Posterior vena cava (tissue), 2 donors: Measurements from ENCODE around the gene ADPRHL1. TPM values are rescaled to one million over a fixed set of nuclear protein-coding genes. Genes with fewer than 3 reads are reported as not detected.

Source experiments
- total RNA-seq, 2 donors: library from RNA; stranded (reverse); fragmentation: NEBNext Ultra II Directional; extraction: Animal tissue kit (Norgen Biotek cat#: 25700); gene quantifications; one replicate each; pipeline ENCODE4 v1.2.1, GENCODE V29; 2021
- donor health status: DM: yes; HTN: yes; CAD: no.
- donor health status: DM: yes; HTN: yes; CAD: no.

ADPRHL1 gene
- total RNA-seq, 2 donors from 2014 or later: 1.2 to 1.6 TPM

Other genes with a start within 250 kb of the ADPRHL1 start
- gene PCID2, start 244.8 kb downstream of the ADPRHL1 start, total RNA-seq: 10 to 100 TPM; 31.4 to 32.2 TPM
- 10 to 100 TPM; 57.5 to 58.5 TPM for gene CUL4A, start 243.9 kb downstream of the ADPRHL1 start, total RNA-seq
- 100 to 1,000 TPM; 146 to 197 TPM for gene LAMP1, start 156.2 kb downstream of the ADPRHL1 start, total RNA-seq
- 1 to 10 TPM; 3.8 to 4.9 TPM for gene GRTP1, start 89.4 kb downstream of the ADPRHL1 start, total RNA-seq
- 10 to 100 TPM; 12.7 to 16.9 TPM for gene DCUN1D2, start 37.2 kb upstream of the ADPRHL1 start, total RNA-seq
- 10 to 100 TPM; 36.6 to 40.3 TPM for gene TFDP1, start 131.3 kb upstream of the ADPRHL1 start, total RNA-seq
- not detected for gene ATP4B, start 204.7 kb upstream of the ADPRHL1 start, total RNA-seq
- gene GRK1, start 213.7 kb upstream of the ADPRHL1 start, total RNA-seq: not detected